Measurements from ENCODE around the gene THAP10.

DNA sequence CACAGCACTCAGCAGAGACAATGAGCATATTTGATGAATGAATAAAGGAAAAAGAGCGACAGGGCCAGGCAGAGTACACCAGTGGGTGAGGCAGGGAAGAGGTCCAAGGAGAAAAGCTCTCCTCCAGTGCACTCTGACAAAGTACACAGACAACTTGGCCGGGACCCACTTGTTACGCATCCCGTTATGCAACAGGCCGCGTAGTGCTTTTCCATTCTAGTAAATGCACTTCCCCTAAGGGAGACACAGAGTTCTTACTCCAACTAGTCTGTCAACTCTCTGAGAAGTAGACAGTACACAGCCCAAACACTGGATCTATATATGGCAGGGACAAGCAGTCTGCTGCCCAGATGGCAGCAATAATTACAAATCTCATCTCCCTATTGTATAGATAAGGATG, 56.8 kb downstream of the THAP10 start:
- TF ChIP-seq, protein P1, sequence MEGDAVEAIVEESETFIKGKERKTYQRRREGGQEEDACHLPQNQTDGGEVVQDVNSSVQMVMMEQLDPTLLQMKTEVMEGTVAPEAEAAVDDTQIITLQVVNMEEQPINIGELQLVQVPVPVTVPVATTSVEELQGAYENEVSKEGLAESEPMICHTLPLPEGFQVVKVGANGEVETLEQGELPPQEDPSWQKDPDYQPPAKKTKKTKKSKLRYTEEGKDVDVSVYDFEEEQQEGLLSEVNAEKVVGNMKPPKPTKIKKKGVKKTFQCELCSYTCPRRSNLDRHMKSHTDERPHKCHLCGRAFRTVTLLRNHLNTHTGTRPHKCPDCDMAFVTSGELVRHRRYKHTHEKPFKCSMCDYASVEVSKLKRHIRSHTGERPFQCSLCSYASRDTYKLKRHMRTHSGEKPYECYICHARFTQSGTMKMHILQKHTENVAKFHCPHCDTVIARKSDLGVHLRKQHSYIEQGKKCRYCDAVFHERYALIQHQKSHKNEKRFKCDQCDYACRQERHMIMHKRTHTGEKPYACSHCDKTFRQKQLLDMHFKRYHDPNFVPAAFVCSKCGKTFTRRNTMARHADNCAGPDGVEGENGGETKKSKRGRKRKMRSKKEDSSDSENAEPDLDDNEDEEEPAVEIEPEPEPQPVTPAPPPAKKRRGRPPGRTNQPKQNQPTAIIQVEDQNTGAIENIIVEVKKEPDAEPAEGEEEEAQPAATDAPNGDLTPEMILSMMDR (IDR thresholded peaks at IDR 0.05; ENCODE audit: insufficient read depth, low read depth, low read length) = no peak
- no peak for TF ChIP-seq EZH2 (IDR thresholded peaks at IDR 0.05; ENCODE audit: insufficient read depth, low read length)
